A673 (cell line): ENCODE results near the gene UBA1. TPM values are rescaled to one million over a fixed set of nuclear protein-coding genes. Genes with fewer than 3 reads are reported as not detected.

Experiments
- BruUV-seq: library from RNA; stranded (reverse); fragments of 400-500 nt; replicated peaks from 2 replicates; lab custom pipeline; 2021; lab: Mats Ljungman, UMichigan
- CTCF ChIA-PET: fragments of 300-600 bp; sonication (Branson Sonifier 250); formaldehyde crosslinking; loops from one replicate; lab custom pipeline; 2022; ENCODE audit warnings: antibody characterized with exemption; lab: Charles Lee
- POLR2A ChIA-PET: fragments of 300-600 bp; sonication (Branson Sonifier 250); formaldehyde crosslinking; loops from one replicate; lab custom pipeline; 2022; ENCODE audit warnings: antibody characterized with exemption; ENCODE audit not compliant: low non-redundant PET; lab: Charles Lee
- DNase-seq: peaks from one replicate; pipeline ENCODE4 v3.0.0-alpha.2; 2015; ENCODE audit warnings: low spot score
- H3K27ac ChIP-seq: fragments of 200-600 bp; sonication (generic); 2 replicates; pipeline ENCODE4 v1.5.1; 2016; ENCODE audit warnings: mixed run types, low read depth, mild to moderate bottlenecking, mixed read lengths, antibody characterized with exemption, low read length; ENCODE audit not compliant: poor library complexity, severe bottlenecking
- H3K27me3 ChIP-seq: fragments of 200-600 bp; sonication (generic); replicated peaks from 2 replicates; pipeline ENCODE4 v1.6.1; 2017; ENCODE audit warnings: mixed run types, low read depth, mild to moderate bottlenecking, mixed read lengths, antibody characterized with exemption, low read length; ENCODE audit not compliant: insufficient read depth, poor library complexity
- H3K36me3 ChIP-seq: fragments of 200-600 bp; sonication (generic); 2 replicates; pipeline ENCODE4 v1.6.1; 2016; ENCODE audit warnings: mixed run types, mild to moderate bottlenecking, mixed read lengths, antibody characterized with exemption, low read length; ENCODE audit not compliant: insufficient read depth, poor library complexity, severe bottlenecking
- H3K4me1 ChIP-seq: fragments of 200-600 bp; sonication (generic); 2 replicates; pipeline ENCODE4 v1.6.1; 2017; ENCODE audit warnings: mixed run types, mild to moderate bottlenecking, mixed read lengths, antibody characterized with exemption, low read length; ENCODE audit not compliant: insufficient read depth, poor library complexity, severe bottlenecking
- H3K4me3 ChIP-seq: fragments of 200-600 bp; sonication (generic); 2 replicates; pipeline ENCODE4 v1.5.1; 2016; ENCODE audit warnings: low read depth, mixed run types, mild to moderate bottlenecking, mixed read lengths, low read length; ENCODE audit not compliant: poor library complexity, severe bottlenecking
- H3K9me3 ChIP-seq: fragments of 200-600 bp; sonication (generic); 2 replicates; pipeline ENCODE4 v1.6.1; 2016; ENCODE audit warnings: mixed run types, low read depth, mild to moderate bottlenecking, mixed read lengths, antibody characterized with exemption, low read length; ENCODE audit not compliant: poor library complexity, severe bottlenecking
- EZH2 ChIP-seq: fragments of 200-600 bp; sonication (generic); IDR thresholded peaks from 2 replicates; pipeline ENCODE4 v1.6.1; 2017; ENCODE audit warnings: borderline replicate concordance, low read depth, mild to moderate bottlenecking, mixed read lengths, antibody characterized with exemption, low read length; ENCODE audit not compliant: poor library complexity, severe bottlenecking
- intact Hi-C: fragments of 100-400 bp; cut with micrococcal nuclease; formaldehyde crosslinking; loops from one replicate; pipeline ENCODE4 v1.10.0; 2022; ENCODE audit not compliant: unreplicated experiment
- total RNA-seq: library from RNA; stranded (reverse); gene quantifications from 2 replicates; pipeline ENCODE4 v1.2.3, GENCODE V29; 2021
- TF ChIP-seq, protein P1 (sequence below): fragments of 300-800, 200-600 bp; sonication (generic); conservative IDR thresholded peaks from 2 replicates; pipeline ENCODE4 v1.5.1; 2017; ENCODE audit warnings: low read depth, mild to moderate bottlenecking, antibody characterized with exemption, low read length, moderate library complexity, mixed read lengths

UBA1 gene
- total RNA-seq, 1 experiment from 2014 or later, result 413 TPM

DNA sequence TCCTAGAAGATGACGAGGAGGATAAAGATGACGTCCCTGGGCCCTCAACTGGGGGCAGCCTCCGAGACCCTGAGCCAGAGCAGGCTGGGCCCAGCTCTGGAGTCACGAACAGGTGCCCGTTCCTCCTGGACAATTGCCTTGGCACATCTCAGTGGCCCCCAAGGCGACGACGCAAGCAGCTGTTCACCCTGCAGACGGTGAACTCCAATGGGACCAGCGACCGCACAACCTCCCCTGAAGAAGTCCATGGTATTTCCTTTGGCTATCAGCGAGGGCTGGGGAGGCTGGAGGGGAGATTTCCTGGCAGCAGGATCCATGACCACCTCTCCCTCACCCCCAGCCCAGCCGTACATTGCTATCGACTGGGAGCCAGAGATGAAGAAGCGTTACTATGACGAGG lies 51.0 kb downstream of the UBA1 start:
- peaks cover 36% of the 10 kb centered on the region for H3K36me3 ChIP-seq
- H3K4me1 ChIP-seq, result no peaks in the 10 kb centered on the region
- no TSS peak for BruUV-seq
- no peak for TF ChIP-seq EZH2
- TF ChIP-seq, protein P1, sequence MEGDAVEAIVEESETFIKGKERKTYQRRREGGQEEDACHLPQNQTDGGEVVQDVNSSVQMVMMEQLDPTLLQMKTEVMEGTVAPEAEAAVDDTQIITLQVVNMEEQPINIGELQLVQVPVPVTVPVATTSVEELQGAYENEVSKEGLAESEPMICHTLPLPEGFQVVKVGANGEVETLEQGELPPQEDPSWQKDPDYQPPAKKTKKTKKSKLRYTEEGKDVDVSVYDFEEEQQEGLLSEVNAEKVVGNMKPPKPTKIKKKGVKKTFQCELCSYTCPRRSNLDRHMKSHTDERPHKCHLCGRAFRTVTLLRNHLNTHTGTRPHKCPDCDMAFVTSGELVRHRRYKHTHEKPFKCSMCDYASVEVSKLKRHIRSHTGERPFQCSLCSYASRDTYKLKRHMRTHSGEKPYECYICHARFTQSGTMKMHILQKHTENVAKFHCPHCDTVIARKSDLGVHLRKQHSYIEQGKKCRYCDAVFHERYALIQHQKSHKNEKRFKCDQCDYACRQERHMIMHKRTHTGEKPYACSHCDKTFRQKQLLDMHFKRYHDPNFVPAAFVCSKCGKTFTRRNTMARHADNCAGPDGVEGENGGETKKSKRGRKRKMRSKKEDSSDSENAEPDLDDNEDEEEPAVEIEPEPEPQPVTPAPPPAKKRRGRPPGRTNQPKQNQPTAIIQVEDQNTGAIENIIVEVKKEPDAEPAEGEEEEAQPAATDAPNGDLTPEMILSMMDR, result no peak
- H3K4me3 ChIP-seq, result no peak overlapping the region
- intact Hi-C loops, result no loop called here
- DNase-seq, result no peak
- H3K27me3 ChIP-seq, result no peaks in the 10 kb centered on the region
- ChIA-PET CTCF (no interaction called here), POLR2A (no interaction called here)
- H3K27ac ChIP-seq, result no peak overlapping the region
- no peaks in the 10 kb centered on the region for H3K9me3 ChIP-seq

DNA sequence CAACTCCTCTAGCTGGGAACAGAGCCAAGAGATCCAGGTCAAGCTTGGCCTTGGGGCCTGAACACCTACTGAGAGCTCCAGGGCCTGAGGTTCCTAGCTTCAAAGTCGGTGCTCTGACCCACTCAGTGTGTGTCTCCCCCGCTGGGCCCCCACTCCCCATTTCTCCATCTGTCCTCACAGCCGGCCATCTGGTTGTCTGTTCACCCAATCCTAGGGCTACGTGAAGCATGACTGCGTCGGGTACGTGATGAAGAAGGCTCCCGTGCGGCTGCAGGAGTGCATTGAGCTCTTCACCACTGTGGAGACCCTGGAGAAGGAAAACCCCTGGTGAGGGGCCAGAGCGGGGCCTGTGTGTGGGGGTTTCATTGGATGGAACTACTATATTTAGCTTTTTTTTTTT lies 51.5 kb downstream of the UBA1 start:
- Histone ChIP-seq H3K9me3 (no peaks in the 10 kb centered on the region), H3K36me3 (peaks cover 33% of the 10 kb centered on the region), H3K4me3 (no peak overlapping the region), H3K27me3 (no peaks in the 10 kb centered on the region), H3K27ac (no peak overlapping the region), H3K4me1 (no peaks in the 10 kb centered on the region)
- BruUV-seq, result no TSS peak
- TF ChIP-seq, protein P1, result no peak
- TF ChIP-seq EZH2, result no peak
- DNase-seq, result no peak
- CTCF ChIA-PET, result no interaction called here
- POLR2A ChIA-PET, result no interaction called here
- intact Hi-C loops, result no loop called here

DNA sequence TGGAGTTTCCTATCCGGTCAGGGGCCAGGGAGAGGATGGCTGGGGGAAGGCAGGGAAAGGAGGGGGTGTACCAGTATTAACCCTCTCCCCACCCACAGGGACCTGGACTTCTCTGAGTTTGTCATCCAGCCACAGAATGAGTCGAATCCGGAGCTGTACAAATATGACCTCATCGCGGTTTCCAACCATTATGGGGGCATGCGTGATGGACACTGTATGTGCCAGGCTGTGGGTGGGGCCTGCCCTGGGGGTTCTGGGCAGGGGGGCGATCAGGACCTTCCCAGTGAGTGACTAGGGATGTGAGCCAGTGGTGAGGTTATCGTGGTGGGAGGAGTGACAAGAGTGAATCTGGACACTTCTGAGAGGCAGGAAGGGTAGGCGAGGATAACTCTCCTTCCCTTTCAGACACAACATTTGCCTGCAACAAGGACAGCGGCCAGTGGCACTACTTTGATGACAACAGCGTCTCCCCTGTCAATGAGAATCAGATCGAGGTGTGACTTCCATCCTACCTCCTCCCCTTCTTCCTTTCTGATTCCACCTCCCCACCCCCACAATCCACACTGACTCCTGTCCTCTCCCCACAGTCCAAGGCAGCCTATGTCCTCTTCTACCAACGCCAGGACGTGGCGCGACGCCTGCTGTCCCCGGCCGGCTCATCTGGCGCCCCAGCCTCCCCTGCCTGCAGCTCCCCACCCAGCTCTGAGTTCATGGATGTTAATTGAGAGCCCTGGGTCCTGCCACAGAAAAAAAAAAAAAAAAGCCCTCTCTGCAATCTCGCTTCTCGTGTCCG lies 53.8 kb downstream of the UBA1 start:
- CTCF ChIA-PET, result no interaction called here
- intact Hi-C loops, result no loop called here
- no peaks in the 10 kb centered on the region for H3K27me3 ChIP-seq
- POLR2A ChIA-PET, result no interaction called here
- no peak for DNase-seq
- no peaks in the 10 kb centered on the region for H3K9me3 ChIP-seq
- no peaks in the 10 kb centered on the region for H3K4me1 ChIP-seq
- BruUV-seq, result TSS peak; percentile 13
- no peak overlapping the region for H3K27ac ChIP-seq
- TF ChIP-seq, protein P1, result no peak
- TF ChIP-seq EZH2, result no peak
- H3K36me3 ChIP-seq, result peaks cover 19% of the 10 kb centered on the region
- H3K4me3 ChIP-seq, result no peak overlapping the region
